ENCODE data around the gene ITPR1.

GRCh38 chr3:4587838-4588105, 94.6 kb downstream of the ITPR1 start:
- no peak for TF ChIP-seq RAD21 (conservative IDR thresholded peaks at IDR 0.05 in 1 of 2, IDR thresholded peaks at IDR 0.05 in 1 of 2)
- TF ChIP-seq RFX5 (IDR thresholded peaks at IDR 0.05): no peak
- TF ChIP-seq CTCF (IDR thresholded peaks at IDR 0.05): no peak
- TF ChIP-seq USF2 (IDR thresholded peaks at IDR 0.05): no peak
- TF ChIP-seq, protein P1, sequence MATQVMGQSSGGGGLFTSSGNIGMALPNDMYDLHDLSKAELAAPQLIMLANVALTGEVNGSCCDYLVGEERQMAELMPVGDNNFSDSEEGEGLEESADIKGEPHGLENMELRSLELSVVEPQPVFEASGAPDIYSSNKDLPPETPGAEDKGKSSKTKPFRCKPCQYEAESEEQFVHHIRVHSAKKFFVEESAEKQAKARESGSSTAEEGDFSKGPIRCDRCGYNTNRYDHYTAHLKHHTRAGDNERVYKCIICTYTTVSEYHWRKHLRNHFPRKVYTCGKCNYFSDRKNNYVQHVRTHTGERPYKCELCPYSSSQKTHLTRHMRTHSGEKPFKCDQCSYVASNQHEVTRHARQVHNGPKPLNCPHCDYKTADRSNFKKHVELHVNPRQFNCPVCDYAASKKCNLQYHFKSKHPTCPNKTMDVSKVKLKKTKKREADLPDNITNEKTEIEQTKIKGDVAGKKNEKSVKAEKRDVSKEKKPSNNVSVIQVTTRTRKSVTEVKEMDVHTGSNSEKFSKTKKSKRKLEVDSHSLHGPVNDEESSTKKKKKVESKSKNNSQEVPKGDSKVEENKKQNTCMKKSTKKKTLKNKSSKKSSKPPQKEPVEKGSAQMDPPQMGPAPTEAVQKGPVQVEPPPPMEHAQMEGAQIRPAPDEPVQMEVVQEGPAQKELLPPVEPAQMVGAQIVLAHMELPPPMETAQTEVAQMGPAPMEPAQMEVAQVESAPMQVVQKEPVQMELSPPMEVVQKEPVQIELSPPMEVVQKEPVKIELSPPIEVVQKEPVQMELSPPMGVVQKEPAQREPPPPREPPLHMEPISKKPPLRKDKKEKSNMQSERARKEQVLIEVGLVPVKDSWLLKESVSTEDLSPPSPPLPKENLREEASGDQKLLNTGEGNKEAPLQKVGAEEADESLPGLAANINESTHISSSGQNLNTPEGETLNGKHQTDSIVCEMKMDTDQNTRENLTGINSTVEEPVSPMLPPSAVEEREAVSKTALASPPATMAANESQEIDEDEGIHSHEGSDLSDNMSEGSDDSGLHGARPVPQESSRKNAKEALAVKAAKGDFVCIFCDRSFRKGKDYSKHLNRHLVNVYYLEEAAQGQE (IDR thresholded peaks at IDR 0.05): no peak
- TF ChIP-seq ATOH8 (CRISPR knock-in tag; IDR thresholded peaks at IDR 0.05; ENCODE audit: low read depth): no peak
